Right lobe of liver (tissue), 6 donors: ENCODE data around the gene IGFL4. TPM values are rescaled to one million over a fixed set of nuclear protein-coding genes. Genes with fewer than 3 reads are reported as not detected.

Experiments
- ATAC-seq, 4 donors: fragments of 200-7000 bp; cut with Tn5 transposase; one replicate each; pipeline ENCODE4 v1.9.1; 2020; ENCODE audit warnings: mild to moderate bottlenecking in 4 of 4, moderate library complexity in 4 of 4
- DNase-seq, 3 donors: peaks; one replicate each; pipeline ENCODE4 v3.0.0-alpha.2; 2020
- H3K27ac ChIP-seq, 3 donors: fragments of 200-600 bp; one replicate each; pipeline ENCODE4 v1.8.0; 2022
- H3K27me3 ChIP-seq, 2 donors: fragments of 200-600 bp; one replicate each; pipeline ENCODE4 v1.8.0; 2022
- H3K36me3 ChIP-seq, 4 donors: fragments of 200-600 bp; sonication (generic) in 1 of 4; one replicate each; pipeline versions ENCODE4 v1.5.1 to v1.8.0; 2017 to 2022; ENCODE audit warnings: control low read depth in 1 of 4
- H3K4me1 ChIP-seq, 4 donors: fragments of 200-600 bp; sonication (generic) in 1 of 4; one replicate each; pipeline versions ENCODE4 v1.5.1 to v1.8.0; 2017 to 2022; ENCODE audit warnings: control low read depth in 1 of 4
- H3K4me3 ChIP-seq, 3 donors: fragments of 200-600 bp; one replicate each; pipeline ENCODE4 v1.8.0; 2022
- H3K9me3 ChIP-seq, 4 donors: fragments of 200-600 bp; sonication (generic) in 1 of 4; one replicate each; pipeline versions ENCODE4 v1.5.1 to v1.8.0; 2017 to 2022; ENCODE audit warnings: control low read depth in 1 of 4
- POLR2A ChIP-seq: fragments of 450-650 bp; IDR thresholded peaks from one replicate; pipeline ENCODE4 v1.6.1; 2017; ENCODE audit warnings: antibody characterized with exemption, mild to moderate bottlenecking
- WGBS: methylation state at CpG from one replicate; pipeline ENCODE4 v1.1.6; 2018; ENCODE audit warnings: low coverage, low lambda C conversion rate; ENCODE audit not compliant: insufficient coverage; ENCODE audit errors: missing lambda C conversion rate; 5-methylcytosine and 5-hydroxymethylcytosine counted together
- intact Hi-C, 2 donors: fragments of 100-400 bp; cut with DNase I; formaldehyde crosslinking; loops; one replicate each; pipeline versions ENCODE4 v1.11.2 to v1.14.1; 2022
- total RNA-seq, 6 experiments: library from RNA; depleted of rRNA in 2 of 6; stranded (reverse); fragments of >200 nt in 2 of 6; fragmentation: NEBNext Ultra II Directional in 3 of 6; extraction: Animal tissue kit (Norgen Biotek cat#: 25700) in 3 of 6; gene quantifications; one replicate each; pipeline versions ENCODE4 v1.1.0 to v1.2.4, GENCODE V29; 2016 to 2023
- TF ChIP-seq, protein P1 (sequence below), 4 donors: fragments of 200-600 bp in 3 of 4; fragments of 450-650 bp in 1 of 4; IDR thresholded peaks; one replicate each; pipeline versions ENCODE4 v1.5.1 to v1.8.0; 2016 to 2022; ENCODE audit warnings: antibody characterized with exemption in 4 of 4, mild to moderate bottlenecking in 2 of 4
- donor health status: DM: no; HTN: yes; CAD: no.
- donor health status: DM: no; HTN: no; CAD: no.
- donor health status: DM: no; HTN: no; CAD: no.
- donor health status: DM: no; HTN: yes; CAD: no.
- donor health status: DM: no; HTN: yes; CAD: no.

Gene IGFL4
- total RNA-seq, 6 experiments from 2014 or later = not detected

DNA sequence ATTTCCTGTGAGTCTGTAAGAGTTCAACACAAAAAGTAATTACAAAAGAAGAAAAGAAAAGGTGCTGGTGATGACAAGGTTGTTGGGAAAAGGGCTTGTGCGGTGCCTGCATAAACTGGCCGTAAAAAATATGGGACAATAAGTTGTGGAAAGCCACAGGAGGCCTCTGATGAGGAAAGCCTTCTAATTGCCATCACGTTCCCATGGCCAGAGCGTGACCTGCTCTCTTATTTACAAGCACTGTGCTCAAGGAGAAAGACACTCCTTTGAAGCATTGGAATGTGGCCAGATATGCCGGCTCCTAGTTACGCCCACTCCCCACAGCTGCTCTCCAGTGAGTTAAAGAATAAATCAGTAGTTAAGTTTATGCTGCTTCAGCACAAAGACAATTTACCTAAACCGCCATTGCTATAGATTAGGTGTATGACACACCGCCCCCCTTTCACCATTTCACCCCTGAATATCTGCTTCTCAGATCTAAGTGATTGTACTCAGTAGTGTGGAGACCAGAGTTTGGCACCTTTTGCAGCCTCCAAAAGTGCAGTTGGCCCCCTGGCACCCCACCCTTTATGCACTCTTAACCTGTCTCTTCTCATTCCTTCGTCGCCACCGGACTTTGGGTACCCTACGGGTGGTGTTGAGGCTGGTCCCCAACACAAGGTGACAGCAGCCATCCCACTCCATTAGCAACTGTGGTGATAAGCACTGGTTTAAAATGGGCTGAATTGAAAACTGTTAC, 9.8 kb downstream of the IGFL4 start:
- Histone ChIP-seq H3K27me3 (no peaks in the 10 kb centered on the region), H3K36me3 (no peaks in the 10 kb centered on the region), H3K27ac (no peak overlapping the region), H3K9me3 (no peaks in the 10 kb centered on the region), H3K4me3 (no peak overlapping the region), H3K4me1 (no peaks in the 10 kb centered on the region)
- 75% methylated on average over 8 of the region's 12 CpGs for WGBS
- intact Hi-C loops = no loop called here
- DNase-seq (no peak), ATAC-seq (no peak)
- TF ChIP-seq POLR2A = no peak
- TF ChIP-seq, protein P1, sequence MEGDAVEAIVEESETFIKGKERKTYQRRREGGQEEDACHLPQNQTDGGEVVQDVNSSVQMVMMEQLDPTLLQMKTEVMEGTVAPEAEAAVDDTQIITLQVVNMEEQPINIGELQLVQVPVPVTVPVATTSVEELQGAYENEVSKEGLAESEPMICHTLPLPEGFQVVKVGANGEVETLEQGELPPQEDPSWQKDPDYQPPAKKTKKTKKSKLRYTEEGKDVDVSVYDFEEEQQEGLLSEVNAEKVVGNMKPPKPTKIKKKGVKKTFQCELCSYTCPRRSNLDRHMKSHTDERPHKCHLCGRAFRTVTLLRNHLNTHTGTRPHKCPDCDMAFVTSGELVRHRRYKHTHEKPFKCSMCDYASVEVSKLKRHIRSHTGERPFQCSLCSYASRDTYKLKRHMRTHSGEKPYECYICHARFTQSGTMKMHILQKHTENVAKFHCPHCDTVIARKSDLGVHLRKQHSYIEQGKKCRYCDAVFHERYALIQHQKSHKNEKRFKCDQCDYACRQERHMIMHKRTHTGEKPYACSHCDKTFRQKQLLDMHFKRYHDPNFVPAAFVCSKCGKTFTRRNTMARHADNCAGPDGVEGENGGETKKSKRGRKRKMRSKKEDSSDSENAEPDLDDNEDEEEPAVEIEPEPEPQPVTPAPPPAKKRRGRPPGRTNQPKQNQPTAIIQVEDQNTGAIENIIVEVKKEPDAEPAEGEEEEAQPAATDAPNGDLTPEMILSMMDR (IDR thresholded peaks at IDR 0.05) = no peak

DNA sequence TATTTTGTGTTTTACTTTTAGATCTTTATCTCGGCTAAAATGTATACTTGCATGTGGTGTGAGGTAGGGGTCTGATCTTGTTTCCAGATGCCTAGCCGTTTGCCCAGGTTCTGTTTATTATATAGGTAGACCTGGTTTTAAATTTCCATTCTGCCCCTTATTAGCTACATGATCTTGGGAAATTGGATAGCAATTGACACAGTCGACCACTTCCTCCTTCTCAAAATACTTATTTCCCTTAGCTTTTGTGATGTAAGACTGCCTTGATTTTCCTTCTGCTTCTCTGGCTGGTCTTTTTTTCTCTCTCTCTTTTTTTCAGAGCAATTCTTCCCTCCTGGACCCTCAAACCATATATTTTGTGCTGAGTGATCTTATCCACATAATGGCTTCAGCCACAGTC, 15.0 kb downstream of the IGFL4 start:
- WGBS = 47% methylated on average over 3 of the region's 3 CpGs
- intact Hi-C loops = loop anchor here (5.0 to 10.0 kb wide), 2 partner anchors 49 to 241 kb away; no protein-coding TSS in a partner anchor
- H3K27me3 ChIP-seq = peaks cover 0 to 6% of the 10 kb centered on the region in 2 donors

DNA sequence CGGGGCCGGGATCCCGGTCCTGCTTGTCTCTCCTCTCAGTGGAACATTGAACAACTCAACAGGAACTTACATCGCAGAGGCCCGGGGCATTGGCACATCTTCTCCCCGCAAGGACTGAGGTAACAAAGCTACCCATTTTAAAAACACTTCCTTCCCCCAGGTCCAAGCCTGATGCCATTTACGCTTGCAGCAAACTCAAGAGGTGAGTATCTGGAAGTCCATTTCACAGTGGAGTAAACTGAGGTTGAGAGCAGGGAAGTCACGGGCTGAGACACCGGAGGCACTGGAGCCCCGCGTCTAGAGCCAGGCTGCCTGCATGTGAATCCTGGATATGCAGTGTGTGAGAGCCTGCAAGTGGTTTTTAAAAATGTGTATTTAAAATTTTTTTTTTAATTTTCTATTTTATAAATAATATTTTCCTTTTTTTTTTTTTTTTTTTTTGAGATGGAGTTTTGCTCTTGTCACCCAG, 17.5 kb downstream of the IGFL4 start:
- Histone ChIP-seq H3K36me3 (no peaks in the 10 kb centered on the region), H3K9me3 (no peaks in the 10 kb centered on the region), H3K27me3 (peaks cover 0 to 6% of the 10 kb centered on the region in 2 donors), H3K4me1 (no peaks in the 10 kb centered on the region), H3K27ac (no peak overlapping the region), H3K4me3 (no peak overlapping the region)
- peak in 1 of 4 donors; percentile 20 for ATAC-seq
- WGBS = 39% methylated on average over 2 of the region's 11 CpGs
- no peak for TF ChIP-seq POLR2A
- TF ChIP-seq, protein P1 (IDR thresholded peaks at IDR 0.05) = no peak
- DNase-seq = no peak
- intact Hi-C loops = loop anchor here in 1 of 2 donors (10.0 kb wide), 1 partner anchor 51 kb away; no protein-coding TSS in a partner anchor

More for the DNA sequence above, 15.0 kb downstream of the IGFL4 start:
- H3K4me3 ChIP-seq = no peak overlapping the region
- no peak overlapping the region for H3K27ac ChIP-seq
- no peaks in the 10 kb centered on the region for H3K4me1 ChIP-seq
- ATAC-seq (no peak), DNase-seq (no peak)
- no peaks in the 10 kb centered on the region for H3K36me3 ChIP-seq
- no peak for TF ChIP-seq POLR2A
- TF ChIP-seq, protein P1 (IDR thresholded peaks at IDR 0.05) = no peak
- H3K9me3 ChIP-seq = no peaks in the 10 kb centered on the region

DNA sequence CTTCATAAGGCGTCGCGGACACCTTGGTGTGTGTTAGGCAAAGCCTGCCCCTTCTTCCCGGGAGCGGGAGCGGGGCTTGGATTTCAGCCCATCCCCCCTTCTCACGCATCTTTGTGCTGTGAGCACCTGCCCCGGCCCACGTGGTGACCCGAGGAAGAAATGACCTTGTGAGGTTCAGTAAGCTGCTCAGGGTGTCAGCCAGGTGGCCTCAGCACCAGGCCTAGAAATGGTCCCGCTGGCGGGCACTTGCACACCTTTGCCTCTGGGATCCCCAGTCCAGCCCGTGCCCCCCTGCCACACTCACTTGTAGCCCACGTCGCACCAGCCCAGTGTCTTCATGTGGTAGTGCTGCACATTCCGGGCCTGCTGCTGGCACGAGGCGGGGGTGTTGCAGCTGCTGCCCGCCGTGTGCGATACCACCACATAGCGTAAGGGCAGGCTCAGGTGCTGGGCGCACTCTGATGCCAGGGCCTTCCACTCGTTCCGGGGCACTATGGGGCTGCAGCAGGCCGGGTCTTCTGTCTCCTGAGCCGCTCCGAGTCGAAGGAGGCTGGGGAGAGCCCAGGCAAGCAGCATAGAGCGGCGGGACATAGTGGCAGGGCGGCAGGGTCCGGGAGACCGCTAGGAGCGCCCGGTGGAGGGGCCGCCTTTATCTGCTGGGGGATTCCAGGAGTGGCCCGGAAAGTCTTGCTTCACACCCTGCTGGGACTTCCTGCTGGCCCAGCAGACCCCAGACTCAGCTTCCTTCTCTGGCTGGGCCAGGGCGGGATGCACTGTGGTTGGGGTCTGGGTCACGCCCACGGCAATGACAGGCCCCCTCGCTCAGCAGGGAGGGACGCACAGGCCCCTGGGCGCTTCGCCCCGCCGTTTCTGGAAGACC, 18.1 kb downstream of the IGFL4 start, which contains the start of gene PGLYRP1:
PGLYRP1 (minus strand) TSS at position 623 of the 880 bp plus-strand sequence; CDS start at position 591, 32 bp downstream.
- Histone ChIP-seq H3K4me3 (no peak within 1 kb of the TSS), H3K27ac (no peak within 1 kb of the TSS), H3K4me1 (no peaks in the 10 kb centered on the region), H3K36me3 (no peaks in the 10 kb centered on the region), H3K27me3 (peaks cover 0 to 6% of the 10 kb centered on the region in 2 donors), H3K9me3 (no peaks in the 10 kb centered on the region)
- DNase-seq (peak in 1 of 3 donors; percentile 50), ATAC-seq (peak in 2 of 4 donors; percentile 8 to 31)
- intact Hi-C loops = loop anchor here in 1 of 2 donors (10.0 kb wide), 1 partner anchor 52 kb away; no protein-coding TSS in a partner anchor
- no peak for TF ChIP-seq POLR2A
- TF ChIP-seq, protein P1 (IDR thresholded peaks at IDR 0.05) = no peak
- WGBS = 8% methylated on average over 5 of the region's 47 CpGs
